ENCODE data around the gene RELL1. TPM values are rescaled to one million over a fixed set of nuclear protein-coding genes. Genes with fewer than 3 reads are reported as not detected.

Gene RELL1
- total and polyA plus RNA-seq, 3 donors from 2014 or later: 3.1 to 20.4 (median 10.2) TPM

- TF ChIP-seq POLR2A (IDR thresholded peaks at IDR 0.05) (no peak), CTCF (IDR thresholded peaks at IDR 0.05) (no peak)
- 92 to 96% methylated on average over 4 of the region's 4 CpGs for WGBS, 2 donors
- peak overlapping the region in 1 of 2 donors; percentile 8 for H3K27ac ChIP-seq
- DNase-seq: no peak
- intact Hi-C loops (cut with DNase I; ENCODE audit: low total_unique reads): no loop called here
- H3K4me3 ChIP-seq: no peak overlapping the region
- no peaks in the 10 kb centered on the region for H3K27me3 ChIP-seq
- H3K9me3 ChIP-seq: no peaks in the 10 kb centered on the region
- no peaks in the 10 kb centered on the region for H3K36me3 ChIP-seq (ENCODE audit: low read depth, missing control alignments)
- H3K4me1 ChIP-seq: peaks cover 5% of the 10 kb centered on the region
Measured at GRCh38 chr4:37656649-37657048, 29.5 kb downstream of the RELL1 start.

DNA sequence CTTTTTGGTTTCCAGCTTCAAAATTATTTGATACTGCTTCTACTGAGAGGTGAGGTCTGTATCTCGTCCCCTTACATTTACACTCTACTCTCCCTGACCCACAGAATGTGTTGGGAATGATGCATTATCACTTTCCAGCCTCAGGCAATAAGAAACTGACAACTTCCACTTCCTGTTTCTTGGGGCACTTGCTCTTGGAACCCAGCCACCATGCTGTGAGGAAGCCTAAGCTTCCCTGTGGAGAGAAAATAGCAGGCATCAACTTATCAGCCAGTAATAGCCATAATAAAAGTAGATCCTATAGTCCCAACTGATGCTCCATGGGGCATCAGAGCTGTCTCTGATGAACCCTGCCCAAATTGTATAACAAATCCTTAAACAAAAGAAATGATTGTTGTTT is 32.6 kb downstream of the RELL1 start:
- WGBS, 2 donors: 97 to 100% methylated on average over 1 of the region's 1 CpG
- Histone ChIP-seq H3K27ac (no peak overlapping the region), H3K27me3 (no peaks in the 10 kb centered on the region), H3K4me3 (no peak overlapping the region), H3K9me3 (no peaks in the 10 kb centered on the region), H3K36me3 (ENCODE audit: low read depth, missing control alignments) (no peaks in the 10 kb centered on the region), H3K4me1 (no peaks in the 10 kb centered on the region)
- intact Hi-C loops (cut with DNase I; ENCODE audit: low total_unique reads): no loop called here
- DNase-seq: no peak
- TF ChIP-seq CTCF (IDR thresholded peaks at IDR 0.05) (no peak), POLR2A (IDR thresholded peaks at IDR 0.05) (no peak)

GRCh38 chr4:37652747-37653527 is 33.2 kb downstream of the RELL1 start:
- WGBS, 2 donors: 90 to 93% methylated on average over 4 of the region's 4 CpGs
- Histone ChIP-seq H3K4me3 (no peak overlapping the region), H3K9me3 (no peaks in the 10 kb centered on the region), H3K27ac (no peak overlapping the region), H3K36me3 (ENCODE audit: low read depth, missing control alignments) (no peaks in the 10 kb centered on the region), H3K4me1 (no peaks in the 10 kb centered on the region), H3K27me3 (no peaks in the 10 kb centered on the region)
- intact Hi-C loops (cut with DNase I; ENCODE audit: low total_unique reads): no loop called here
- TF ChIP-seq POLR2A (IDR thresholded peaks at IDR 0.05) (no peak), CTCF (IDR thresholded peaks at IDR 0.05) (no peak)
- no peak for DNase-seq

DNA sequence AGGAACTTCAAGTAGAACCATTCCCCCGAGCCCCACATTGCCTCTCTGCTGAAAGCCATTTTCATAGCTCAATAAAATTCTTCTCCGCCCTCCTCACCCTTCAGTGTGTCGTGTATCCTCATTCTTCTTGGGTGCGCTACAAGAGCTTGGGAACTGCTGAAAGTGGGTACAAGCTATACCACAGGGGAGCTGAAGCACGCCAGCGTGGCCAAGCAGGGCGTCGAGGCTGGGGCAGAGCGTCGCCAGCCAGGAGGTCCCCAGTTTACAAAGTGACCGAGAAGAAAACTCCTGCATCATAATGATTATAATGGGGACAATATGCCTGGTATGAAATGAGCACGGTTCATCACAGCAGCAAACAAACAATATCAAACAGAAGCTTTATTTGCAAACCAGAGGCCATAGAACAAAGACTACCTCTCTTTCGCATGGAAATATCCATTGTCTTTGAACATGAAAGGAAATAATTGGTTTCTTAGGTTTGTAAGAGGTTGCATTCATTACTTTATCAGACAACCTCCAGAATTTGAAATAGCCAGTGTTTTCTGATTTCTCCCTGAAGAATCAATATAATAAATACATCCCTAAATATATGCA is 34.3 kb downstream of the RELL1 start:
- no peak for TF ChIP-seq POLR2A (IDR thresholded peaks at IDR 0.05)
- TF ChIP-seq CTCF (IDR thresholded peaks at IDR 0.05): no peak
- Histone ChIP-seq H3K36me3 (ENCODE audit: low read depth, missing control alignments) (no peaks in the 10 kb centered on the region), H3K4me3 (no peak overlapping the region), H3K27ac (no peak overlapping the region), H3K4me1 (no peaks in the 10 kb centered on the region), H3K27me3 (no peaks in the 10 kb centered on the region), H3K9me3 (no peaks in the 10 kb centered on the region)
- no peak for DNase-seq
- intact Hi-C loops (cut with DNase I; ENCODE audit: low total_unique reads): no loop called here
- WGBS, 2 donors: 95 to 96% methylated on average over 12 to 13 of the region's 13 CpGs
